Measurements from ENCODE around the gene POR.

The POR gene

GRCh38 chr7:75989500-75990388, 74.8 kb downstream of the POR start:
- DNase-seq (ENCODE audit: low spot score) (peak; percentile 56), ATAC-seq (ENCODE audit: low read depth) (no peak)
- no peak overlapping the region for H3K27ac ChIP-seq (ENCODE audit: poor library complexity, severe bottlenecking)
- no peaks in the 10 kb centered on the region for H3K27me3 ChIP-seq (ENCODE audit: insufficient read depth, poor library complexity, severe bottlenecking)
- TF ChIP-seq, protein P1, sequence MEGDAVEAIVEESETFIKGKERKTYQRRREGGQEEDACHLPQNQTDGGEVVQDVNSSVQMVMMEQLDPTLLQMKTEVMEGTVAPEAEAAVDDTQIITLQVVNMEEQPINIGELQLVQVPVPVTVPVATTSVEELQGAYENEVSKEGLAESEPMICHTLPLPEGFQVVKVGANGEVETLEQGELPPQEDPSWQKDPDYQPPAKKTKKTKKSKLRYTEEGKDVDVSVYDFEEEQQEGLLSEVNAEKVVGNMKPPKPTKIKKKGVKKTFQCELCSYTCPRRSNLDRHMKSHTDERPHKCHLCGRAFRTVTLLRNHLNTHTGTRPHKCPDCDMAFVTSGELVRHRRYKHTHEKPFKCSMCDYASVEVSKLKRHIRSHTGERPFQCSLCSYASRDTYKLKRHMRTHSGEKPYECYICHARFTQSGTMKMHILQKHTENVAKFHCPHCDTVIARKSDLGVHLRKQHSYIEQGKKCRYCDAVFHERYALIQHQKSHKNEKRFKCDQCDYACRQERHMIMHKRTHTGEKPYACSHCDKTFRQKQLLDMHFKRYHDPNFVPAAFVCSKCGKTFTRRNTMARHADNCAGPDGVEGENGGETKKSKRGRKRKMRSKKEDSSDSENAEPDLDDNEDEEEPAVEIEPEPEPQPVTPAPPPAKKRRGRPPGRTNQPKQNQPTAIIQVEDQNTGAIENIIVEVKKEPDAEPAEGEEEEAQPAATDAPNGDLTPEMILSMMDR (IDR thresholded peaks at IDR 0.05; ENCODE audit: poor library complexity, severe bottlenecking): no peak
- H3K4me1 ChIP-seq (ENCODE audit: insufficient read depth, poor library complexity, severe bottlenecking): no peaks in the 10 kb centered on the region
- no peak overlapping the region for H3K4me3 ChIP-seq (ENCODE audit: severe bottlenecking)
- H3K9me3 ChIP-seq (ENCODE audit: severe bottlenecking): no peaks in the 10 kb centered on the region
- peaks cover 5% of the 10 kb centered on the region; the same call in 1 of the 2 replicates for H3K36me3 ChIP-seq (ENCODE audit: low read depth)

- H3K27ac ChIP-seq (ENCODE audit: poor library complexity, severe bottlenecking): no peak overlapping the region
- H3K9me3 ChIP-seq (ENCODE audit: severe bottlenecking): no peaks in the 10 kb centered on the region
- DNase-seq (ENCODE audit: low spot score) (peak; percentile 29), ATAC-seq (ENCODE audit: low read depth) (no peak)
- H3K4me1 ChIP-seq (ENCODE audit: insufficient read depth, poor library complexity, severe bottlenecking): no peaks in the 10 kb centered on the region
- no peak overlapping the region for H3K4me3 ChIP-seq (ENCODE audit: severe bottlenecking)
- H3K36me3 ChIP-seq (ENCODE audit: low read depth): peaks cover 7% of the 10 kb centered on the region; the same call in 1 of the 2 replicates
- H3K27me3 ChIP-seq (ENCODE audit: insufficient read depth, poor library complexity, severe bottlenecking): no peaks in the 10 kb centered on the region
- TF ChIP-seq, protein P1 (IDR thresholded peaks at IDR 0.05; ENCODE audit: poor library complexity, severe bottlenecking): no peak
Observed at GRCh38 chr7:75991531-75992082, 76.7 kb downstream of the POR start.

DNA sequence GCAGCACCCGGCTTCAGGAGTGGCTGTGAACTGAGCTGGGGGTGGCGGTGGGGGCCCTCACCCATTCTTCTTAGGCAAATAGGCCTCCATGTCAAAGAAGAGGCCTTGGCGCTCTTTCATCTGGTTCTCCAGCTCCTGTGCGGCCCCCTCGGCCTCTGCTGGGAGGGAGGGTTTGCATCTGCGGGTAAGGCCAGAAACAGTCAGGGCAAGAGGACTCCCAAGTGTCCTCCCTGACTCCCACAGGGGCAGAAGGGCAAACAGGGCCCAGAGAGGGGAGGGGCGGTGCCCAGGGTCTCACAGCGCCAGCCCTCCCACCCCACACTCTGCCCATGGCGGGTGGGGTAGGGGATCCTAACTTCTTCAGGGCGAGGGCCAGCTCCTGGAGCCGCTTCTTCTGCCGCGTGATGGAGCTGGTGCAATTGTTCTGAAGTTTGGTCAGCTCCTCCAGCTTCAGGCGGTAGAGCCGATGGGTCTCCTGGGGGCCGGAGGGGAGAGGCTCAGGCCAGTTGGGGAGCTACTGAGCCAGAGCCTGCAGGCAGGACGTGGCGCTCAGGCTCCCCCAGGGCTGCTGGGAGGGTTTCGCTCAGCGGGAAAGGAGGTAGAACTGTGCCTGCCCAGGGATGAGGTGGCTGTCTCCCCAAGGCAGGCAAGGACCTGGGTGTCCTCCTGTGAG, 77.3 kb downstream of the POR start:
- ATAC-seq (ENCODE audit: low read depth) (no peak), DNase-seq (ENCODE audit: low spot score) (peak; percentile 47)
- Histone ChIP-seq H3K9me3 (ENCODE audit: severe bottlenecking) (no peaks in the 10 kb centered on the region), H3K4me3 (ENCODE audit: severe bottlenecking) (no peak overlapping the region), H3K4me1 (ENCODE audit: insufficient read depth, poor library complexity, severe bottlenecking) (no peaks in the 10 kb centered on the region), H3K27me3 (ENCODE audit: insufficient read depth, poor library complexity, severe bottlenecking) (no peaks in the 10 kb centered on the region), H3K36me3 (ENCODE audit: low read depth) (peaks cover 7% of the 10 kb centered on the region; the same call in 1 of the 2 replicates), H3K27ac (ENCODE audit: poor library complexity, severe bottlenecking) (no peak overlapping the region)
- TF ChIP-seq, protein P1 (IDR thresholded peaks at IDR 0.05; ENCODE audit: poor library complexity, severe bottlenecking): no peak

DNA sequence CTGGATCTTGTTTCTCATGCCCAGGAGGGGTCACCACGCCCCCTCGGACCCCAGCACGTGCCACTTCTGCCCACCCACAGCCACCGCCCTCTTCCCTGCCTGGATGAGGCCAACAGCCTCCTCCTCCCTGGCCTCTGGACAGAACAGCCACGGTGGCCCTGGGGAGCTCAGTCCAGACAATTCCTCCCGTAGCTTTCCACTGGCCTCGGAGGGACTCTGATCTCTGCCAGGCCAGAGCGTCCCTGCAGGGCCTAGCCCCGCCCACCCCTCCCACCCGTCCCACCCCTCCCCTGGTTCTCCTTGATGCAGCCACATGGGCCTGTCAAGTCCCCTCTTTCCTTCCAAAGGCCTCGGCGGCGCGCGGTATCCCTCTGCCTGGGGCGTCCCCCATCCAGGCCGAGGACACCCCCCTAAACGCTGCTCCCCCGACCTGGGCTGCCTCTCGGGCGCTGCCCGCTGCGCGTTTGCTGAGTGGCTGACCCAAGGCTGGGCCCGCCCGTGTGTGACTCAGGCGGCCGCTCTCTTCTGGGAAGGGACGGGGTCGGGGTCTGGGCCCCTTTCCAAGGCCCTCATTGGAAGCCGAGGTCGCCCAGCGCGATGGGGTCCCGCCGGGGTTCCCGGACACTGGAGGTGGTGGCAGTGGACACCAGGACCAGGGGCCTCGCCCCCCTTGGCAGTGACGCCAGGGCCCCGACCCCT, 78.9 kb downstream of the POR start:
- H3K36me3 ChIP-seq (ENCODE audit: low read depth): peaks cover 9% of the 10 kb centered on the region; the same call in 1 of the 2 replicates
- no peaks in the 10 kb centered on the region for H3K9me3 ChIP-seq (ENCODE audit: severe bottlenecking)
- ATAC-seq (ENCODE audit: low read depth) (peak; percentile 48), DNase-seq (ENCODE audit: low spot score) (peak; percentile 44)
- no peaks in the 10 kb centered on the region for H3K4me1 ChIP-seq (ENCODE audit: insufficient read depth, poor library complexity, severe bottlenecking)
- TF ChIP-seq, protein P1 (IDR thresholded peaks at IDR 0.05; ENCODE audit: poor library complexity, severe bottlenecking): no peak
- peak overlapping the region; percentile 20 for H3K27ac ChIP-seq (ENCODE audit: poor library complexity, severe bottlenecking)
- peak overlapping the region; percentile 65 for H3K4me3 ChIP-seq (ENCODE audit: severe bottlenecking)
- H3K27me3 ChIP-seq (ENCODE audit: insufficient read depth, poor library complexity, severe bottlenecking): no peaks in the 10 kb centered on the region

All from RWPE2 (cell line).